GM19467 (cell line): ENCODE measurements around the gene LRRN4.

ENCODE experiments used
- ATAC-seq: cut with Tn5 transposase; IDR thresholded peaks from one replicate; pipeline ENCODE4 v1.9.1; 2021; ENCODE audit warnings: mild to moderate bottlenecking, moderate library complexity; ENCODE audit not compliant: unreplicated experiment

LRRN4 gene

DNA sequence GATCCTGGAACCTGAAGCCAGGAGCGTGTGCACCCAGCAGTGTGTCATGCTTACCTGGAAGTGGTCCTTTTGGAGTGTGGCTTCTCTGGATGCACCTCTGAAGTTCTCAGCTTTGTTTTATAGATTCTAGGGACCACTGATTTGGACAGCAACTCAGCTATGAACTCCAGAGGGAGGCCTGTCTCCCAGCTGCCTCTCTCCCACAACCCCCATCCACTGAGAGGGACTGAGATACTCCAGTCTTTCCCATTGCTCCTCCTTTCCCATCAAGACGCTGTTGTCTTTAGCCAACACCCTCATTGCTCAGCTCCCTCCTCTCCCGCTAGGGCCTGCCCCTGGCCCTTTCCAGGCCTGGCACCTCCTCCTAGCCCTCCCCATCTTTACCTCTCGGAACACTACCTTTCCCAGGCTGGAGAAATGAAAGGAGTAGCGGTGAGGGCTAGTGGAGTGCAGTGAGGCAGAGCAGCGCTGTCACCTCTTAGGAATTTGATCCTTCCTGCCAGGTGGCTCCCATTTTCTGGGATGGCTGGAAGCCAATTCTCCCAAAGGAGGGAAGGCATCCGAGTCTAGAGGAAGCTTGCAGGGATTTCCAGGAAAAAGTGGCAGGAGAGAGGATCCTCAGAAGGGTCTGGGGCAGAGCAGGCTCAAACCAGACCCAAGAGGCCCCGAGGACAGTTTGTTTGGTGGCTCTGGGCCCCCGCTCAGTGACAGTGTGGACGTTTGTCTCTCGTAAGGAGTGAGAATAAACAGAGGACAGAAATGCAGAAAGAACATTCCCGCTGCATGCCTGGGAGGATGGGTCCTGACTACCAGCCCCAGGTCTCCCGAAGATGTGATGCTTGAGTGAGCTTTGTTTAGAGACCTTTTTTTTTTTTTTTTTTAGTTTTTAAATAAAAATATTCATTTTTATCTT is at the start of gene LRRN4:
TSS of gene LRRN4 (minus strand) at position 285 of the 913 bp plus-strand sequence. CDS start 1,261 bp downstream, outside the sequence.
- ATAC-seq = no peak

GRCh38 chr20:6103301-6103700 is 49.4 kb upstream of the LRRN4 start:
- no peak for ATAC-seq

GRCh38 chr20:6101346-6101745 is 47.5 kb upstream of the LRRN4 start:
- ATAC-seq = no peak

GRCh38 chr20:6100246-6100645 is 46.4 kb upstream of the LRRN4 start:
- no peak for ATAC-seq

- no peak for ATAC-seq
Measured at GRCh38 chr20:6099819-6100218, 46.0 kb upstream of the LRRN4 start.

DNA sequence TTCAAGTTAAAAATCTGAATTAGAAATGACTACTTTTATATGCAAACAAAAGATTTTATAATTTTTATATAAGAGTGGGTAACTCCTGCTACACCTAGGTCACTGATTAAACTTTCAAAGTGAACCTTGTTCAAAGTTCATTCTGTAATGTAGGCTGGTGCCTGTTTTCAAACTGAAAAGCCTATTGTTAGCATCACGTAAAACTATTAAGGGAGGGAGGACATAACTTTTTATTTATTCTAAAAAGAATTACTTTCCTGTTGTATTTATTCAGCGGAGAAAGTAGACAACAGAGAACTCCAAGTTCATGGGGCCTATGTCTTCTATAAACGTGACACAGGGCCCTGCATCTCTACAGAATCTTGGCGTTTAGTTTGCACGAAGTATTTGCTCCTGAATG is 41.5 kb upstream of the LRRN4 start:
- no peak for ATAC-seq

DNA sequence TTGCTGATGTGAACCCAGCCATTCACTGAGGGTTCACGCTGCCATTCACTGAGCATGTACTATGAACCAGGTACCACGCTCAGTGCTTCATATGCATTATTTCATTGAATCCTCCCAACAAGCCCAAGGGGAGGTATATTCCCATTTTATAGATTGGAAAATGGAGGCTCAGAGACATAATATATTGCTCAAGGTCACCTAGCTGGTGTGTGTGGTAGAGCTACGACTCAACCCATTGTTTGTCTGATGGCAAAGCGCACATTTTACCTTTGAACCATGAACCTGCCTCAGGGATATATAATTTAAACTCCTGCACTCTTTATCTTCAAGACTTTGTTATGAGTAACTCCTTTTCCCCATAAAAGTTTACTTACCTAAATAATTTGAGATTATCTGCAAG is 40.7 kb upstream of the LRRN4 start:
- no peak for ATAC-seq

DNA sequence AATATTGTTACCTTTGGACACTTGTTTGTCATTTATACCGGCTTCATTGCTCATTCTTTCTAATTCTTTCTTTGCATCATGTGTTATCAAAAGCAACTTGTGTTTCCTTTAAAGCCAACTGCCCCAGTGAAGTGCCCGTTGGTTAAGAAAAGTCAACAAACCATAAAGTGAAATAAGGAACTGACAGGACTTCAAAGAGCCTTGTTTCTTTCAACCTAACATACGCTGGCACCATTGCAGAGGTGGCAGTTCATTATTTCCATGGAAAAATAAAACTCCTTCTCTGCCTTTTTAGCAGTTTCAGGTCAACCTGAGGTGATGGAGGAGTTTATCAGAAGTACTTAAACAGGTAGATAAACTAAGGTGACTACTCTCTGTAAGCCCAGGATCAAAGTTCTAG is 40.2 kb upstream of the LRRN4 start:
- no peak for ATAC-seq

- ATAC-seq = no peak
Measured at GRCh38 chr20:6091661-6092060, 37.8 kb upstream of the LRRN4 start.

GRCh38 chr20:6086868-6087267 is 33.0 kb upstream of the LRRN4 start:
- ATAC-seq = no peak

- no peak for ATAC-seq
Measured at GRCh38 chr20:6083926-6084325, 30.1 kb upstream of the LRRN4 start.

DNA sequence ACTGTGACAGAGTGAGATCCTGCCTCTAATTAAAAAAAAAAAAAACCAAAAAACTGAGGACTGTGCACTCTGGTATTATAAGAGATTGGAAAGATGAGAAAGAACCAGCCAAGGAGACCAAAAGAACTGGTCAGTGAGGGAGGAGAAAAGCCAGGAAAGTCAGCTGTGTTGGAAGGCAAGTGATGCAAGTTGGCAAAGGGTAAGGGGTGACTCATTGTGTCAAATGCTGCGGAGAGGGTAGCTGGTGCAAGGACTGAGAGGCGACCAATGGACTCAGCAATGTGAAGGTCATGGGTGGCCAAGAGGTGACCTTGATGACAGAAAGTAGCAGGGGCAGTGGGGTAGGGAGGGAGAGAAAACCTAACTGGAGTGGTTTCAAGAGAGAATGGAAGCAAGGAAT is 27.4 kb upstream of the LRRN4 start:
- no peak for ATAC-seq

DNA sequence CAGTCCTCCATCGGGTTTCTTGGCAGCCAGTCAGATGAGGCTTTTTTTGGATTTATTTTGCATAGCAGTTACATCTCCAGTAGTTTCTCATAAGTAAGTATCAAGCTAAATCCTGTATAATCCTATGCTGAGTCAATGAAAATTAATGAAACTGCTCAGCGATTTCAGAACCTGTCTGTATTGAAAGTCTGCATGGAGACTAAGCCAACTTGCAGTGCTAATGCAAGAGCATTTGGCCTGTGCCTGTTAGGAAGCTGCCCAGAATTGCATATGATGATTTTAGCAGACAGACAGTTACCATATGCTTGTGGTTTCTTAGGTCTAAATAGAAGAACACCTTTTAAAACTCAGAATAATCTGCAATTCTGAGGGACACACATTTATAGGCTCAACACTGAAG is 25.2 kb upstream of the LRRN4 start:
- ATAC-seq = no peak

DNA sequence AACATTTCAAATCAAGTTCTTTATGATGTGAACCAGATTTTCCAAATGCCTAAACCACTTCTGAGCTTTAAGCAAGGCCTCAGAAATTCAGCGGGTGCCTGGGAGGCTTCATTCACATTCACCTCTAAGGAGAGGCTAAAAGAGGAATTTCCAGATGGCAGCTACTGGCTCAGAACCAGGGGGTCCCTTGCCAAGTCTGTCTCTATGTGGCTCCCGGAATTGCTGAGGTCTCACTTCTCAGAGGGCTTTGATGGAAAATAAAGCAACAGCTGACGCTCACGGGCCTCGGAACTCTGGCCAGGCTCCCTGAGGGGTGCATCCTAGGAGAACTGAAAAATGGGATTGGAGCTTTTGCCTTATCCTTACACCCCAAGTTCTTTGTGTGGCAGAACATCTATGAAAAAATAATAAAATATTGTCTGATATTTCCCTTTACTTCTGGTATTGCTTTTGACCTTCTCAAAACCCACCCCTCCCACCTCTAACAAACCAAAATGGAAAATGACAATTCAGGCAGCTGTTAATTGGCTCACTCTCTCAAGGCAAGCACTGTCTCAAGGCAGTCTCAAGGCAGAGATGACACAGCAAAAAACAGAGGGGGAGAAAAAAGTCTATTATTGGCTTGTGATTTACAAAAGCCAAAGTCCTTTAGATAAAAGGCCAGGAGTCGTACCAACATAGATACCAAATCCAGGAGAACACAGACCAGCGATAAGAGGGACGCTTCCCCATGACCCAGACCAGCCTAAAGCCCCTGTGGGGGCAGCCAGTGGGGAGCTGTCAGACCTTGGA is 21.8 kb upstream of the LRRN4 start:
- no peak for ATAC-seq

- no peak for ATAC-seq
Measured at GRCh38 chr20:6074784-6075183, 20.9 kb upstream of the LRRN4 start.

GRCh38 chr20:6074145-6074561 is 20.3 kb upstream of the LRRN4 start:
- no peak for ATAC-seq

DNA sequence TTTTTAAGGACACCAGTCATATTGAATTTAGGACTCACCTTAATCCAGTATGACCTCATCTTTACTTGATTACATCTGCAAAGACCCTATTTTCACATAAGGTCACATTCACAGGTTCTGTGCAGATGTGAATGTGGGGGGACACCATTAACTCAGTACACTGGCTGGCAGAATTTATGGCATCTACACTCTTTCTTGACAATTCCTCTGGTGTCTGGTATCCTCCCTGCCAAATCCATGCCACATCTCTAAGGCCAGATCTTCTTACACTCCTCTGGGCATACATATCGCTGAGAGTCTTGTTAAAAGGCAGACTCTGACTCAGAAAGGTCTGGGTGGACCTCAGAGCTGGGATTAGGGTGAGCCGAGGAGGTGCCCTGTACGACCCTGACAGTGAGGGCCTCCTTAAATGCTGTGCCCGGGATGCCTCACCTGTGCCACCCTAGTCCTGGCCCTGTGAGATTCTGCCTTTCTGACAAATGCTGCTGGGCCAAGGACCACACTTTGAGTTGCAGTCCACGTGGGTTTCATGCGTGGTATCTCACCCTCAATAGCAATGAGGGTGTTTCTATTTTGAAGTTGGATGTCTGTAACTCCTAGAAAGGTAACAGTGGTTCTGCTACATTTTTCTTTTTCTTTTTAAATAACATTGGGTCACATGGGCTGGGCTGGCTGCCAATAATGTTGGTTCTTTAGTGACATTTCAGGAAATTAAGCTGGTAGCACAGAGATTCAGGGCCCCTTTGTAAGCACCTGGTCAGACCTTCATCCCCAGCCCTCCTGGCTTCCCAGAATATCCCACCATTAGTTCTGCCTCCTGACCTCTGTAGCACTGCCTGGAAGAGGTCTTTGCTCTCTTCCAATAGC is 17.2 kb upstream of the LRRN4 start:
- ATAC-seq = no peak

GRCh38 chr20:6069669-6070068 is 15.8 kb upstream of the LRRN4 start:
- ATAC-seq = no peak

- ATAC-seq = no peak
Measured at GRCh38 chr20:6067763-6068318, 14.0 kb upstream of the LRRN4 start.

GRCh38 chr20:6066582-6066981 is 12.7 kb upstream of the LRRN4 start:
- ATAC-seq = no peak

GRCh38 chr20:6061544-6061943 is 7.7 kb upstream of the LRRN4 start:
- no peak for ATAC-seq
